Colon (tissue), 2 donors: ENCODE results near the gene CLEC16A.
"Not testable (repeated sequence)": the region's sequence is repeated elsewhere in the genome, so short reads cannot be mapped to it uniquely, and the experiment has no call there.

Experiments used
- FAIRE-seq: peaks from 2 replicates; lab custom pipeline; 2012; peaks lifted over from hg19 to GRCh38; lab: Jason Lieb, UNC
- donor health status: control.
- donor health status: control.

The CLEC16A gene

GRCh38 chr16:11205065-11205699, 260.8 kb downstream of the CLEC16A start:
- FAIRE-seq, result no peak

- no peak for FAIRE-seq
These were observed 261.6 kb downstream of the CLEC16A start for GRCh38 chr16:11205754-11206581.

- FAIRE-seq, result no peak
These were observed 263.3 kb downstream of the CLEC16A start for GRCh38 chr16:11207646-11208045.

- no peak for FAIRE-seq
These were observed 264.7 kb downstream of the CLEC16A start for GRCh38 chr16:11208916-11209665.

GRCh38 chr16:11210260-11210659, 265.9 kb downstream of the CLEC16A start:
- no peak for FAIRE-seq

GRCh38 chr16:11211061-11211976, 267.0 kb downstream of the CLEC16A start:
- FAIRE-seq, result no peak

GRCh38 chr16:11211977-11212797, 267.8 kb downstream of the CLEC16A start:
- FAIRE-seq, result no peak

- no peak for FAIRE-seq
These were observed 268.4 kb downstream of the CLEC16A start for GRCh38 chr16:11212798-11213196.

GRCh38 chr16:11213373-11213772, 269.0 kb downstream of the CLEC16A start:
- FAIRE-seq, result no peak

GRCh38 chr16:11213799-11214198, 269.4 kb downstream of the CLEC16A start:
- no peak for FAIRE-seq

- FAIRE-seq, result no peak
These were observed 271.7 kb downstream of the CLEC16A start for GRCh38 chr16:11215935-11216556.

GRCh38 chr16:11217651-11218603, 273.6 kb downstream of the CLEC16A start:
- no peak for FAIRE-seq

GRCh38 chr16:11218604-11218962, 274.2 kb downstream of the CLEC16A start:
- no peak for FAIRE-seq

GRCh38 chr16:11219178-11219577, 274.8 kb downstream of the CLEC16A start:
- no peak for FAIRE-seq

GRCh38 chr16:11220507-11220906, 276.1 kb downstream of the CLEC16A start:
- not testable (repeated sequence) for FAIRE-seq

GRCh38 chr16:11224096-11224893, 279.9 kb downstream of the CLEC16A start:
- no peak for FAIRE-seq

- no peak for FAIRE-seq
These were observed 280.7 kb downstream of the CLEC16A start for GRCh38 chr16:11224894-11225676.
